Measurements from ENCODE around the gene TBC1D10B.

GRCh38 chr16:30348113-30348512 lies 22.2 kb downstream of the TBC1D10B start:
- TF ChIP-seq CTCF (IDR thresholded peaks at IDR 0.05; ENCODE audit: low read depth, low read length) (no peak), EZH2phosphoT487 (IDR thresholded peaks at IDR 0.05; ENCODE audit: low read depth) (no peak)

Data from OCI-LY3 (cell line).